Measurements from ENCODE around the gene SOX15. TPM values are rescaled to one million over a fixed set of nuclear protein-coding genes. Genes with fewer than 3 reads are reported as not detected.

The SOX15 gene
- total RNA-seq, 1 experiment from 2014 or later: 0.33 TPM

DNA sequence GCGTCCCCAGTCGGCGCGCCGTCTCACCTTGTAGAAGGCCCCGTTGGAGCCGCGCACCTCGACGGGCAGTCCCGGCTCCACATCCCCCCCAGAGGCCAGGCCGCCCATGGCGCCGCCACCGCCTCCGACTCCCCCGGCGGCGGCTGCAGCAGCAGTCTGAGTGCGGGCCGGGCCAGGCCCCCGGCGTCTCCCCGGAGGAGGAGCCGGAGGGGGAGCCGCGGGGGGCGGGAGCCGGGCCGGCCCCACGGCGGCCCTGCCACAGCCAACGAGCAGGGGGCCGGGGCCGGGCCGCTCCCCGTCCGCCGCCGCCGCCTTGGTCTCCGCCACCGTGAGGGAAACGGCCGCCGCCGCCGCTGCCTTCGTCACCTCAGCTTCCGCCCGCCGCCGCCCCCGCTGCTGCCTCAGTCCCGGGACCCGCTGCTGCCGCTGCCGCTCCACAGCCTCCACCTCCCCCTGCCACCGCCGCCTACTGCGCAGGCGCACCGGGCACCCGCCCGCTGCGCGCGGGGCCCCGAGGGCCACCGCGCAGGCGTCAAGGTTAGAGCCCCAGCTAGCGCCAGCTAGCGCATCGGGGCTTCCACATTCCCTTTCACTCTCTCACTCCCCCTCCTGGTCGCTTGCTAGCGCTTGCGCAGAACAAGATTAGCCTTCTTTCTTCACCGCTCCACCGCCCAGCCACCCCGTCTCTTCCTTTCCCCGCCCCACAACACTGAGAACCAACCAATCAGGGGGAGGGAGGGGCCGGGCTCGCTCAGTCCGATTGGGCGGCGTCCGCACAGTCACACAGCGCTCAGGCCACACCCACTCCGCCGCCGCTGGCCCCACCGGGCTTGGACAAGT lies 24.8 kb upstream of the SOX15 start, which contains the start of gene FXR2:
Gene FXR2 (minus strand): TSS at position 473 of the 840 bp plus-strand sequence. CDS start 365 bp downstream, at position 108.
- DNase-seq (ENCODE audit: low read depth, low spot score) (peak; percentile 99), ATAC-seq (peak; percentile 98)
- BruUV-seq (replicated peaks): no TSS peak
- ChIA-PET POLR2A (interaction anchor here (0.6 kb wide), 2 partner anchors 269 to 527 kb away, joined by 3 read pairs; no protein-coding TSS in a partner anchor), CTCF (interaction anchor here (0.5 kb wide), 1 partner anchor 73 kb away, joined by 4 read pairs; the partner anchor contains the start of gene TP53)
- peaks cover 14% of the 10 kb centered on the region for H3K4me1 ChIP-seq (ENCODE audit: control insufficient read depth, insufficient read depth, low read length)
- intact Hi-C loops (cut with micrococcal nuclease; ENCODE audit: unreplicated experiment) (no loop called here), in situ Hi-C loops (cut with HindIII; ENCODE audit: low pct_unique_long_range_greater_than_20kb, low sequenced_read_pairs) (no loop called here)
- no peaks in the 10 kb centered on the region for H3K27me3 ChIP-seq (ENCODE audit: control insufficient read depth, insufficient read depth, low read length)
- peak within 1 kb of the TSS; percentile 83 to 91 for H3K4me3 ChIP-seq (ENCODE audit: low read depth in 2 of 2, low read length in 2 of 2)
- peaks cover 3% of the 10 kb centered on the region; the same call in 1 of the 2 replicates for H3K36me3 ChIP-seq (ENCODE audit: control insufficient read depth, insufficient read depth, low read length)
- peak within 1 kb of the TSS; percentile 88 for H3K27ac ChIP-seq (ENCODE audit: low read length)
- peak; percentile 23; the same call in 1 of the 2 replicates for TF ChIP-seq SIN3A (IDR thresholded peaks at IDR 0.05; ENCODE audit: borderline replicate concordance, insufficient read depth, low read depth, low read length)
- TF ChIP-seq POLR2AphosphoS5 (IDR thresholded peaks at IDR 0.05; ENCODE audit: low read depth, low read length): no peak
- TF ChIP-seq, protein P1, sequence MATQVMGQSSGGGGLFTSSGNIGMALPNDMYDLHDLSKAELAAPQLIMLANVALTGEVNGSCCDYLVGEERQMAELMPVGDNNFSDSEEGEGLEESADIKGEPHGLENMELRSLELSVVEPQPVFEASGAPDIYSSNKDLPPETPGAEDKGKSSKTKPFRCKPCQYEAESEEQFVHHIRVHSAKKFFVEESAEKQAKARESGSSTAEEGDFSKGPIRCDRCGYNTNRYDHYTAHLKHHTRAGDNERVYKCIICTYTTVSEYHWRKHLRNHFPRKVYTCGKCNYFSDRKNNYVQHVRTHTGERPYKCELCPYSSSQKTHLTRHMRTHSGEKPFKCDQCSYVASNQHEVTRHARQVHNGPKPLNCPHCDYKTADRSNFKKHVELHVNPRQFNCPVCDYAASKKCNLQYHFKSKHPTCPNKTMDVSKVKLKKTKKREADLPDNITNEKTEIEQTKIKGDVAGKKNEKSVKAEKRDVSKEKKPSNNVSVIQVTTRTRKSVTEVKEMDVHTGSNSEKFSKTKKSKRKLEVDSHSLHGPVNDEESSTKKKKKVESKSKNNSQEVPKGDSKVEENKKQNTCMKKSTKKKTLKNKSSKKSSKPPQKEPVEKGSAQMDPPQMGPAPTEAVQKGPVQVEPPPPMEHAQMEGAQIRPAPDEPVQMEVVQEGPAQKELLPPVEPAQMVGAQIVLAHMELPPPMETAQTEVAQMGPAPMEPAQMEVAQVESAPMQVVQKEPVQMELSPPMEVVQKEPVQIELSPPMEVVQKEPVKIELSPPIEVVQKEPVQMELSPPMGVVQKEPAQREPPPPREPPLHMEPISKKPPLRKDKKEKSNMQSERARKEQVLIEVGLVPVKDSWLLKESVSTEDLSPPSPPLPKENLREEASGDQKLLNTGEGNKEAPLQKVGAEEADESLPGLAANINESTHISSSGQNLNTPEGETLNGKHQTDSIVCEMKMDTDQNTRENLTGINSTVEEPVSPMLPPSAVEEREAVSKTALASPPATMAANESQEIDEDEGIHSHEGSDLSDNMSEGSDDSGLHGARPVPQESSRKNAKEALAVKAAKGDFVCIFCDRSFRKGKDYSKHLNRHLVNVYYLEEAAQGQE (IDR thresholded peaks at IDR 0.05; ENCODE audit: insufficient read depth in 1 of 2, low read depth in 2 of 2, low read length in 1 of 2): 0 out of 4 replicates have a peak, but pooled peaks of 1 of the 2 experiments have one; percentile 21
- TF ChIP-seq TCF7L2 (IDR thresholded peaks at IDR 0.05; ENCODE audit: low read depth, low read length): no peak
- TF ChIP-seq CTCF (IDR thresholded peaks at IDR 0.05): peak; percentile 84
- no peaks in the 10 kb centered on the region for H3K9me3 ChIP-seq (ENCODE audit: control insufficient read depth, insufficient read depth, low read depth, low read length)

DNA sequence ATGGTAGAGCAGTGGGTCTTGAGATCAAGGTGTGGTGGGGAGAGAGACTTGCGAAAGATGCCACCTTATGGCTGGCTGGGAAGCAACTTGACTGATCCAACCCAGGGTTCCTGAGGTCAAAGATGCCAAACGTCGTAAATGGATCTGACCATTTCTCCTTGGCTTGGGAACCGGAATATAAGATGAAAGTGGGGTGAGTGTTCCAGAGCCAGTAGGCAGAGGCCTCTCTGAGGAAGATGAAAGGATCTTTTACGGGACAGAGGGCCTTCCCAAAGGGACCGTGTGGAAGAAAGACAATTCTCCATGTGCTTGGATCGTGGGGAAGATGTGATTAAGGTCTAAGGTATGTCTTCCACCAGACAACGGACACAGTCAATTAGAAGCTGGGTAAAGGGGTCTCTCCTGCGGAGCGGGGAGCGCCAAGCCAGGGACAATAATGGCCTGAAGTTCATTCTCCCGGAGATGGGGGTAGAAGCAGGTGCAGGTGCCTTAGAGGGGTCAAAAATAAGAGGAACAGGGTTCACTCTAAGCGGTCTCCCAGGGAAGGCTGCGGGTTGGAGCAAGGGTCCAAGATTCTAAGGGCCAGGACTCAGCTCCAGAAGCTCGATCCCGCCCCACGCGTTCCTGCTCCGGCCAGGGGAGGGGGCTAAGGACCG lies 24.0 kb upstream of the SOX15 start:
- ChIA-PET CTCF (interaction anchor here (0.5 kb wide), 1 partner anchor 73 kb away, joined by 4 read pairs; the partner anchor contains the start of gene TP53), POLR2A (no interaction called here)
- intact Hi-C loops (cut with micrococcal nuclease; ENCODE audit: unreplicated experiment): no loop called here
- peaks cover 3% of the 10 kb centered on the region; the same call in 1 of the 2 replicates for H3K36me3 ChIP-seq (ENCODE audit: control insufficient read depth, insufficient read depth, low read length)
- no TSS peak for BruUV-seq (replicated peaks)
- DNase-seq (ENCODE audit: low read depth, low spot score) (no peak), ATAC-seq (no peak)
- in situ Hi-C loops (cut with HindIII; ENCODE audit: low pct_unique_long_range_greater_than_20kb, low sequenced_read_pairs): no loop called here
- H3K4me3 ChIP-seq (ENCODE audit: low read depth in 2 of 2, low read length in 2 of 2): peak overlapping the region; percentile 83 to 91
- TF ChIP-seq, protein P1 (IDR thresholded peaks at IDR 0.05; ENCODE audit: insufficient read depth in 1 of 2, low read depth in 2 of 2, low read length in 1 of 2): no peak
- TF ChIP-seq POLR2AphosphoS5 (IDR thresholded peaks at IDR 0.05; ENCODE audit: low read depth, low read length): no peak
- TF ChIP-seq SIN3A (IDR thresholded peaks at IDR 0.05; ENCODE audit: borderline replicate concordance, insufficient read depth, low read depth, low read length): no peak
- no peak for TF ChIP-seq TCF7L2 (IDR thresholded peaks at IDR 0.05; ENCODE audit: low read depth, low read length)
- no peak for TF ChIP-seq CTCF (IDR thresholded peaks at IDR 0.05)
- H3K27me3 ChIP-seq (ENCODE audit: control insufficient read depth, insufficient read depth, low read length): no peaks in the 10 kb centered on the region
- no peaks in the 10 kb centered on the region for H3K9me3 ChIP-seq (ENCODE audit: control insufficient read depth, insufficient read depth, low read depth, low read length)
- peak overlapping the region; percentile 88 for H3K27ac ChIP-seq (ENCODE audit: low read length)
- peaks cover 14% of the 10 kb centered on the region for H3K4me1 ChIP-seq (ENCODE audit: control insufficient read depth, insufficient read depth, low read length)
